H9 (cell line): ENCODE data around the gene MT1F. TPM values are rescaled to one million over a fixed set of nuclear protein-coding genes. Genes with fewer than 3 reads are reported as not detected.

ENCODE experiments used
- DNase-seq: peaks from one replicate; pipeline ENCODE4 v3.0.0-alpha.2; 2017
- H2AFZ ChIP-seq: one replicate; pipeline ENCODE4 v1.6.1; 2013; ENCODE audit warnings: mild to moderate bottlenecking, low read length, control low read depth, moderate library complexity
- H2AK5ac ChIP-seq: 2 replicates; pipeline ENCODE4 v1.6.1; 2013; ENCODE audit warnings: low read length, control low read depth, mixed read lengths; ENCODE audit not compliant: insufficient read length
- H2BK120ac ChIP-seq: one replicate; pipeline ENCODE4 v1.6.1; 2013; ENCODE audit warnings: low read depth, mild to moderate bottlenecking, low read length, control low read depth, inconsistent platforms; ENCODE audit not compliant: poor library complexity, severe bottlenecking
- H2BK12ac ChIP-seq: 2 replicates; pipeline ENCODE4 v1.6.1; 2013; ENCODE audit warnings: low read length, control low read depth, mixed read lengths, low read depth; ENCODE audit not compliant: insufficient read length
- H2BK15ac ChIP-seq: 2 replicates; pipeline ENCODE4 v1.6.1; 2013; ENCODE audit warnings: low read depth, low read length, control low read depth
- H2BK20ac ChIP-seq: one replicate; pipeline ENCODE4 v1.6.1; 2013; ENCODE audit warnings: low read depth, mild to moderate bottlenecking, low read length, control low read depth, inconsistent platforms; ENCODE audit not compliant: poor library complexity, severe bottlenecking
- H2BK5ac ChIP-seq: 2 replicates; pipeline ENCODE4 v1.6.1; 2013; ENCODE audit warnings: low read length, control low read depth, mixed read lengths; ENCODE audit not compliant: insufficient read length
- H3K14ac ChIP-seq: 2 replicates; pipeline ENCODE4 v1.6.1; 2013; ENCODE audit warnings: low read length, control low read depth; ENCODE audit not compliant: insufficient read depth
- H3K18ac ChIP-seq: 2 replicates; pipeline ENCODE4 v1.6.1; 2013; ENCODE audit warnings: low read depth, mild to moderate bottlenecking, mixed read lengths, low read length, control low read depth; ENCODE audit not compliant: insufficient read length
- H3K23ac ChIP-seq: 2 replicates; pipeline ENCODE4 v1.6.1; 2013; ENCODE audit warnings: low read length, control low read depth, mixed read lengths, low read depth; ENCODE audit not compliant: insufficient read length
- H3K23me2 ChIP-seq: 2 replicates; pipeline ENCODE4 v1.6.1; 2013; ENCODE audit warnings: low read depth, mild to moderate bottlenecking, mixed read lengths, low read length, control low read depth; ENCODE audit not compliant: insufficient read length, poor library complexity, severe bottlenecking
- H3K27ac ChIP-seq: 2 replicates; pipeline ENCODE4 v1.5.1; 2013; ENCODE audit warnings: low read length, control low read depth, mixed read lengths, low read depth; ENCODE audit not compliant: insufficient read length
- H3K27me3 ChIP-seq: 2 replicates; pipeline ENCODE4 v1.6.1; 2013; ENCODE audit warnings: low read length, control low read depth, inconsistent platforms; ENCODE audit not compliant: insufficient read depth
- H3K4ac ChIP-seq: 2 replicates; pipeline ENCODE4 v1.6.1; 2013; ENCODE audit warnings: low read depth, mild to moderate bottlenecking, control low read depth, inconsistent platforms, low read length, moderate library complexity
- H3K4me1 ChIP-seq: 2 replicates; pipeline ENCODE4 v1.6.1; 2013; ENCODE audit warnings: low read length, control low read depth, inconsistent platforms; ENCODE audit not compliant: insufficient read depth
- H3K4me2 ChIP-seq: 2 replicates; pipeline ENCODE4 v1.6.1; 2013; ENCODE audit warnings: low read length, control low read depth, mixed read lengths; ENCODE audit not compliant: insufficient read length, insufficient read depth
- H3K56ac ChIP-seq: 2 replicates; pipeline ENCODE4 v1.6.1; 2013; ENCODE audit warnings: low read depth, mild to moderate bottlenecking, mixed read lengths, low read length, control low read depth; ENCODE audit not compliant: insufficient read length
- H3K79me1 ChIP-seq: 2 replicates; pipeline ENCODE4 v1.6.1; 2013; ENCODE audit warnings: low read depth, mild to moderate bottlenecking, moderate library complexity, low read length, control low read depth, inconsistent platforms; ENCODE audit not compliant: insufficient read depth, poor library complexity, severe bottlenecking
- H3K79me2 ChIP-seq: 2 replicates; pipeline ENCODE4 v1.6.1; 2013; ENCODE audit warnings: low read length, control low read depth, inconsistent platforms; ENCODE audit not compliant: insufficient read depth
- H3K9ac ChIP-seq: 2 replicates; pipeline ENCODE4 v1.6.1; 2013; ENCODE audit warnings: low read length, control low read depth, mixed read lengths; ENCODE audit not compliant: insufficient read length; ENCODE audit errors: extremely low read depth
- H3K9me3 ChIP-seq: one replicate; pipeline ENCODE4 v1.6.1; 2013; ENCODE audit warnings: low read depth, low read length, inconsistent platforms; ENCODE audit not compliant: control insufficient read depth
- H3T11ph ChIP-seq: one replicate; pipeline ENCODE4 v1.6.1; 2013; ENCODE audit warnings: mild to moderate bottlenecking, low read length, control low read depth, inconsistent platforms
- H4K20me1 ChIP-seq: one replicate; pipeline ENCODE4 v1.6.1; 2013; ENCODE audit not compliant: control insufficient read depth, insufficient read length, insufficient read depth
- H4K5ac ChIP-seq: 2 replicates; pipeline ENCODE4 v1.6.1; 2013; ENCODE audit warnings: low read depth, mild to moderate bottlenecking, mixed read lengths, low read length, control low read depth; ENCODE audit not compliant: insufficient read length
- H4K8ac ChIP-seq: replicated peaks from 2 replicates; pipeline ENCODE4 v1.6.1; 2013; ENCODE audit warnings: low read length, control low read depth, mixed read lengths, low read depth; ENCODE audit not compliant: insufficient read length
- H4K91ac ChIP-seq: 2 replicates; pipeline ENCODE4 v1.6.1; 2013; ENCODE audit warnings: low read depth, mild to moderate bottlenecking, moderate library complexity, mixed read lengths, low read length, control low read depth; ENCODE audit not compliant: insufficient read length
- H3K27ac Mint-ChIP-seq, 3 experiments: 2 replicates in 2 of 3; 3 replicates in 1 of 3; pipeline ENCODE4 v1.8.0; 2020 to 2021; ENCODE audit warnings: mixed read lengths in 3 of 3, mild to moderate bottlenecking in 1 of 3, moderate library complexity in 1 of 3
- H3K27me3 Mint-ChIP-seq: 2 replicates; pipeline ENCODE4 v1.8.0; 2021; ENCODE audit warnings: low read depth, mild to moderate bottlenecking, moderate library complexity, mixed read lengths
- H3K36me3 Mint-ChIP-seq, 3 experiments: 2 replicates in 2 of 3; 3 replicates in 1 of 3; pipeline ENCODE4 v1.8.0; 2020 to 2021; ENCODE audit warnings: low read depth in 3 of 3, mixed read lengths in 3 of 3; ENCODE audit not compliant: insufficient read depth in 1 of 3
- H3K4me1 Mint-ChIP-seq, 2 experiments: 2 replicates each; pipeline ENCODE4 v1.8.0; 2020; ENCODE audit warnings: mixed read lengths in 2 of 2
- H3K4me3 Mint-ChIP-seq, 2 experiments: 2 replicates in 1 of 2; 3 replicates in 1 of 2; pipeline ENCODE4 v1.8.0; 2020 to 2021; ENCODE audit warnings: mild to moderate bottlenecking in 2 of 2, mixed read lengths in 2 of 2, moderate library complexity in 1 of 2
- H3K9me3 Mint-ChIP-seq, 2 experiments: 2 replicates in 1 of 2; 3 replicates in 1 of 2; pipeline ENCODE4 v1.8.0; 2020; ENCODE audit warnings: mild to moderate bottlenecking in 2 of 2, mixed read lengths in 2 of 2, moderate library complexity in 1 of 2
- WGBS: extraction: QIAGEN DNeasy Blood & Tissue Kit; methylation state at CpG from one replicate; pipeline ENCODE4 v1.1.7; 2013; ENCODE audit warnings: missing lambda C conversion rate, low lambda C conversion rate, mixed read lengths; ENCODE audit not compliant: insufficient read length; ENCODE audit errors: extremely low coverage; 5-methylcytosine and 5-hydroxymethylcytosine counted together
- total RNA-seq: library from RNA; stranded (reverse); gene quantifications from 2 replicates; pipeline ENCODE4 v1.2.1, GENCODE V29; 2021
- TF ChIP-seq, protein P1 (sequence below): fragments of 200-600 bp; sonication (generic); conservative IDR thresholded peaks from 3 replicates; pipeline ENCODE4 v1.8.0; 2021; ENCODE audit warnings: antibody characterized with exemption, mild to moderate bottlenecking

MT1F gene
- total RNA-seq, 1 experiment from 2014 or later: 26.1 TPM

DNA sequence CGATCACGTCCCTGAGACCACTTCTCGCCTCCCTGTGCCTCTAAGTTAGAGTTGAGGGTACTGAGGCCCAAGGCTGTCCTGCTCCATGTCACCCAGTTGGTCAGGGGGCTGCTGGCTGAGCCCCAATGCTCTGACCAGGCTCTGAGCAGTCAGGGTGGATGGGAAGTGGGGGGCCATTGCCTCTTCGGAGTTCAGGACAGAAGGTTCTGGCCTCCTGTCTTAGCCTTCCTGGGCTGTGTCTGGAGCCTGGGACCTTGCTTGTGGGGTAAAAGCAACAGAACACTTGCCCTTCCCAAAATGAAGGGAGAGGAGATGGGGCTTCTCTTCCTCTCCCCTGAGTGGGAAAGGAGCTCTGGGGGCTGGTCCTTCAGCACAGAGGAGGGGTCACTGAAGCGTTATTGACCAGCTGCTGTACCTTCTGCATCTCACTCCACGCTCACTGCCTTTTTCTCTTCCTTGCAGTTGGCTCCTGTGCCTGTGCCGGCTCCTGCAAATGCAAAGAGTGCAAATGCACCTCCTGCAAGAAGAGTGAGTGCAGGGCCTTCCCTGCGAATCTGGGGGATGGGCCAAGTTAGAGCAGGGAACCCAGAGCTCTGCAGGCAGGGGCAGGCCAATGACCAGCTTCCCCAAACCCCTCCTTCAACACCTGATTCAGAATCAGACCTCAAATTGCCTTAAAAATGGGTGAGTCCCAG is 25.1 kb downstream of the MT1F start:
- Histone ChIP-seq H3K79me2 (no peaks in the 10 kb centered on the region), H4K91ac (no peak overlapping the region), H3K79me1 (no peaks in the 10 kb centered on the region), H3K4me2 (peak overlapping the region; percentile 79), H3K14ac (no peak overlapping the region; the same call in 1 of the 2 replicates), H3K23ac (no peak overlapping the region), H3K4me1 (no peaks in the 10 kb centered on the region), H2BK20ac (no peak overlapping the region), H3K27me3 (no peaks in the 10 kb centered on the region), H4K5ac (no peak overlapping the region), H3K27ac (no peak overlapping the region), H3K4ac (no peak overlapping the region), H4K8ac (no peak overlapping the region), H3K18ac (no peak overlapping the region), H3K9me3 (no peaks in the 10 kb centered on the region), H3K9ac (peak overlapping the region; percentile 27), H3K23me2 (peaks cover 8% of the 10 kb centered on the region), H2BK12ac (no peak overlapping the region), H2AK5ac (no peak overlapping the region), H3K56ac (no peak overlapping the region), H3T11ph (no peak overlapping the region), H2BK5ac (no peak overlapping the region), H2BK120ac (no peak overlapping the region), H2BK15ac (no peak overlapping the region), H4K20me1 (no peaks in the 10 kb centered on the region), H2AFZ (no peak overlapping the region)
- DNase-seq: no peak
- Mint-ChIP-seq H3K4me3 (peak overlapping the region; percentile 83 to 89), H3K9me3 (peaks cover 9 to 11% of the 10 kb centered on the region in 2 experiments), H3K36me3 (peaks cover 3 to 13% (median 8%) of the 10 kb centered on the region in 3 experiments; a peak in 6 of 7 replicates), H3K27me3 (peaks cover 54% of the 10 kb centered on the region), H3K4me1 (peaks cover 19 to 24% of the 10 kb centered on the region in 2 experiments), H3K27ac (no peak overlapping the region)
- WGBS: no CpG with 5 or more reads among the region's 8 CpGs
- TF ChIP-seq, protein P1, sequence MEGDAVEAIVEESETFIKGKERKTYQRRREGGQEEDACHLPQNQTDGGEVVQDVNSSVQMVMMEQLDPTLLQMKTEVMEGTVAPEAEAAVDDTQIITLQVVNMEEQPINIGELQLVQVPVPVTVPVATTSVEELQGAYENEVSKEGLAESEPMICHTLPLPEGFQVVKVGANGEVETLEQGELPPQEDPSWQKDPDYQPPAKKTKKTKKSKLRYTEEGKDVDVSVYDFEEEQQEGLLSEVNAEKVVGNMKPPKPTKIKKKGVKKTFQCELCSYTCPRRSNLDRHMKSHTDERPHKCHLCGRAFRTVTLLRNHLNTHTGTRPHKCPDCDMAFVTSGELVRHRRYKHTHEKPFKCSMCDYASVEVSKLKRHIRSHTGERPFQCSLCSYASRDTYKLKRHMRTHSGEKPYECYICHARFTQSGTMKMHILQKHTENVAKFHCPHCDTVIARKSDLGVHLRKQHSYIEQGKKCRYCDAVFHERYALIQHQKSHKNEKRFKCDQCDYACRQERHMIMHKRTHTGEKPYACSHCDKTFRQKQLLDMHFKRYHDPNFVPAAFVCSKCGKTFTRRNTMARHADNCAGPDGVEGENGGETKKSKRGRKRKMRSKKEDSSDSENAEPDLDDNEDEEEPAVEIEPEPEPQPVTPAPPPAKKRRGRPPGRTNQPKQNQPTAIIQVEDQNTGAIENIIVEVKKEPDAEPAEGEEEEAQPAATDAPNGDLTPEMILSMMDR: no peak
